Keratinocyte (primary cell): Measurements from ENCODE around the gene ADAMTSL3. TPM values are rescaled to one million over a fixed set of nuclear protein-coding genes. Genes with fewer than 3 reads are reported as not detected.
A peak's percentile ranks its signal among the peaks of the same experiment; 100 is the strongest.

Source experiments
- DNase-seq: peaks from one replicate; pipeline ENCODE4 v3.0.0-alpha.2; 2011; ENCODE audit warnings: low read depth, missing footprints, low spot score
- FAIRE-seq: peaks from 2 replicates; lab custom pipeline; 2011; peaks lifted over from hg19 to GRCh38; lab: Jason Lieb, UNC
- H2AFZ ChIP-seq: 2 replicates; pipeline ENCODE4 v1.6.0; 2012; ENCODE audit warnings: low read length, control low read depth, inconsistent platforms; ENCODE audit not compliant: control insufficient read depth
- H3K27ac ChIP-seq: 2 replicates; pipeline ENCODE4 v1.5.1; 2011; ENCODE audit warnings: low read length; ENCODE audit not compliant: control insufficient read depth, insufficient read depth
- H3K27me3 ChIP-seq: 3 replicates; pipeline ENCODE4 v1.6.0; 2011; ENCODE audit warnings: low read length; ENCODE audit not compliant: control insufficient read depth, insufficient read depth; ENCODE audit errors: extremely low read depth
- H3K36me3 ChIP-seq, 2 experiments: 2 replicates in 1 of 2; 3 replicates in 1 of 2; pipeline ENCODE4 v1.5.1; 2011; ENCODE audit warnings: low read length in 2 of 2, mild to moderate bottlenecking in 1 of 2; ENCODE audit not compliant: control insufficient read depth in 2 of 2, insufficient read depth in 2 of 2; ENCODE audit errors: extremely low read depth in 1 of 2
- H3K4me1 ChIP-seq: 3 replicates; pipeline ENCODE4 v1.5.1; 2011; ENCODE audit warnings: low read length; ENCODE audit not compliant: control insufficient read depth, insufficient read depth; ENCODE audit errors: extremely low read depth
- H3K4me2 ChIP-seq: 3 replicates; pipeline ENCODE4 v1.6.0; 2011; ENCODE audit warnings: low read depth, low read length; ENCODE audit not compliant: control insufficient read depth, insufficient read depth; ENCODE audit errors: extremely low read depth
- H3K4me3 ChIP-seq, 3 experiments: fragments of 200-600 bp in 1 of 3; sonication (generic) in 1 of 3; 2 replicates in 2 of 3; 3 replicates in 1 of 3; pipeline ENCODE4 v1.5.1; 2011 to 2016; ENCODE audit warnings: low read length in 3 of 3, mild to moderate bottlenecking in 3 of 3, control low read depth in 2 of 3, inconsistent platforms in 1 of 3, low read depth in 1 of 3, mixed read lengths in 1 of 3, mixed run types in 1 of 3, moderate library complexity in 1 of 3; ENCODE audit not compliant: control insufficient read depth in 2 of 3, insufficient read depth in 2 of 3; ENCODE audit errors: extremely low read depth in 1 of 3
- H3K79me2 ChIP-seq: 2 replicates; pipeline ENCODE4 v1.6.0; 2012; ENCODE audit warnings: low read length; ENCODE audit not compliant: control insufficient read depth, insufficient read depth
- H3K9ac ChIP-seq: 3 replicates; pipeline ENCODE4 v1.6.0; 2011; ENCODE audit warnings: low read length; ENCODE audit not compliant: control insufficient read depth, insufficient read depth; ENCODE audit errors: extremely low read depth
- H3K9me1 ChIP-seq: 3 replicates; pipeline ENCODE4 v1.6.0; 2011; ENCODE audit warnings: low read length; ENCODE audit not compliant: control insufficient read depth, insufficient read depth; ENCODE audit errors: extremely low read depth
- H3K9me3 ChIP-seq: 2 replicates; pipeline ENCODE4 v1.5.1; 2012; ENCODE audit warnings: low read depth, low read length; ENCODE audit not compliant: control insufficient read depth
- H4K20me1 ChIP-seq: 3 replicates; pipeline ENCODE4 v1.6.0; 2011; ENCODE audit warnings: low read length; ENCODE audit not compliant: control insufficient read depth, insufficient read depth; ENCODE audit errors: extremely low read depth
- EZH2 ChIP-seq: IDR thresholded peaks from one replicate; pipeline ENCODE4 v1.6.1; 2012; ENCODE audit warnings: inconsistent platforms, mild to moderate bottlenecking, low read length, moderate library complexity
- dilution Hi-C: fragments of 300-500 bp; cut with MboI; formaldehyde crosslinking; loops from one replicate; pipeline ENCODE4 v1.7.0; 2020; ENCODE audit warnings: low sequenced_read_pairs; ENCODE audit not compliant: extremely low pct_ligation_motif_present
- polyA plus RNA-seq, 5 experiments: library from polyadenylated mRNA; depleted of rRNA in 3 of 5; stranded (reverse) in 3 of 5; stranded (forward) in 1 of 5; unstranded in 1 of 5; fragments of >200 nt; gene quantifications; 1 replicate in 1 of 5; 2 replicates in 3 of 5; 3 replicates in 1 of 5; pipeline versions ENCODE4 v1.2.1 to v1.2.3, GENCODE V29; 2011 to 2012; ENCODE audit warnings: missing spikeins in 2 of 5, low read depth in 1 of 5, low replicate concordance in 1 of 5
- TF ChIP-seq, protein P1 (sequence below), 3 experiments: IDR thresholded peaks in 1 of 3; conservative IDR thresholded peaks in 1 of 3; optimal IDR thresholded peaks in 1 of 3; 2 replicates in 2 of 3; 3 replicates in 1 of 3; pipeline versions ENCODE3 to v1.5.1; 2011; ENCODE audit warnings: low read length in 3 of 3, mild to moderate bottlenecking in 3 of 3, moderate library complexity in 2 of 3, control low read depth in 1 of 3, inconsistent platforms in 1 of 3; ENCODE audit not compliant: insufficient read depth in 2 of 3; ENCODE audit errors: extremely low read depth in 1 of 3

The ADAMTSL3 gene
- polyA plus RNA-seq, 1 donor (not counting 4 experiments of a cell fraction or from before 2014, with no cell fraction given) = 0.01 TPM

DNA sequence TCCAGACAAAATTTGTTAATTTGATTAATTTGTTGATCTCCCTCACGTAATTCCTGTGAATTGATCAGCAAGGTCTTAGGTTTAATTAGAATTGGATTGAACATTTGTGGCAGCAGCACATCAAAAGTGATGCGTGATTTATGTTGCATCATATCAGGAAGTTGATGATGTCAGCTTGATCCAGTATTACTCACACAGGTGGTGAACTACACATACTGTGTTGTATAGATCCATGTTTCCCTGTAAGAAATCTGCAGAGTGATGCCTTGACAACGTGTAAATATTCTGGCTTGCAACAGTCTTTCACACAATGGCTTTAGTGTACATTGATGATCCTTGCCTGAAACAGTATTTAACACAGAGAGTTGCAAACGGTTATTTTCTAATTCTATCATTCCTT, 200.4 kb downstream of the ADAMTSL3 start:
- Histone ChIP-seq H3K36me3 (no peaks in the 10 kb centered on the region), H4K20me1 (no peaks in the 10 kb centered on the region), H3K4me1 (peaks cover 30% of the 10 kb centered on the region), H3K27ac (peak overlapping the region; percentile 68), H3K79me2 (no peaks in the 10 kb centered on the region), H3K27me3 (no peaks in the 10 kb centered on the region), H3K9me1 (no peaks in the 10 kb centered on the region), H3K9me3 (no peaks in the 10 kb centered on the region), H2AFZ (no peak overlapping the region), H3K4me3 (no peak overlapping the region), H3K9ac (no peak overlapping the region), H3K4me2 (peak overlapping the region; percentile 9)
- dilution Hi-C loops = no loop called here
- FAIRE-seq (peak; percentile 92), DNase-seq (peak; percentile 46)
- TF ChIP-seq, protein P1, sequence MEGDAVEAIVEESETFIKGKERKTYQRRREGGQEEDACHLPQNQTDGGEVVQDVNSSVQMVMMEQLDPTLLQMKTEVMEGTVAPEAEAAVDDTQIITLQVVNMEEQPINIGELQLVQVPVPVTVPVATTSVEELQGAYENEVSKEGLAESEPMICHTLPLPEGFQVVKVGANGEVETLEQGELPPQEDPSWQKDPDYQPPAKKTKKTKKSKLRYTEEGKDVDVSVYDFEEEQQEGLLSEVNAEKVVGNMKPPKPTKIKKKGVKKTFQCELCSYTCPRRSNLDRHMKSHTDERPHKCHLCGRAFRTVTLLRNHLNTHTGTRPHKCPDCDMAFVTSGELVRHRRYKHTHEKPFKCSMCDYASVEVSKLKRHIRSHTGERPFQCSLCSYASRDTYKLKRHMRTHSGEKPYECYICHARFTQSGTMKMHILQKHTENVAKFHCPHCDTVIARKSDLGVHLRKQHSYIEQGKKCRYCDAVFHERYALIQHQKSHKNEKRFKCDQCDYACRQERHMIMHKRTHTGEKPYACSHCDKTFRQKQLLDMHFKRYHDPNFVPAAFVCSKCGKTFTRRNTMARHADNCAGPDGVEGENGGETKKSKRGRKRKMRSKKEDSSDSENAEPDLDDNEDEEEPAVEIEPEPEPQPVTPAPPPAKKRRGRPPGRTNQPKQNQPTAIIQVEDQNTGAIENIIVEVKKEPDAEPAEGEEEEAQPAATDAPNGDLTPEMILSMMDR (optimal IDR thresholded peaks at IDR 0.05 in 1 of 3, IDR thresholded peaks at IDR 0.05 in 1 of 3, conservative IDR thresholded peaks at IDR 0.05 in 1 of 3; ENCODE audit: extremely low read depth in 1 of 3, insufficient read depth in 2 of 3, low read length in 3 of 3) = no peak
- TF ChIP-seq EZH2 = no peak

DNA sequence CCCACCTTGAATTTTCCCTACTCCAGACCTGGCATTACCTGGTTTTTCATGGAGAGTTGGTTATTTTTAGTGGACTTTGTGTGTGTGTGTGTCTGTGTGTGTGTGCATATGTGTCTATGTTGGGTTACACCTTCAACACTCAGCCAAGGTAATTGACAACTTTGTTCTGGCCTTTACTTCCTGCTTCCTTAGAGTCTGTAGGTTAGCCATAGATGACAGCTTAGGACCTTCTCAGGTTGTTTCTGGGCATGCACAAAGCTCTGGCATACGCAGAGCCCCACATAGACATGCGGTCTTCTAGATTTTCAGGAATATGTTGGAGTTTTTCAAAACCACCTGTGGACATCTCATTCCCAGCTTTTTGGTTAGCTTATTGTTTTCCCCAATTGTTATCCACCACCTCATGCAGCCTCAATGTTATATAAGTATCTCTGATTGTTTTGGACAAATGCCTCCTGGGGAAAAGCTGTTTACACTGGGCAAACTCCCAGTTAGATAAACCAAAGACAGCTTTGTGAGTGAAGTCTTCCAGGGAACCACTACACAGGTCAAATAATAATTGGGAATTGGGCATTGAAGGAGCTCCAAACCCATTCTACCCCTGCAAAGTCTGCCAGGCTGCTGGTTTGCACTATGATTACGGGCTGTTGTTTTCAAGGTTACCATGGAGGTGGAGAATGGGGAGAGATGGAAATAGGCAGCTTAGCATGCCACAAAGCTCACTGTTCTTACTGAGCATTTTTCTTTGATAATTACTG, 201.2 kb downstream of the ADAMTSL3 start:
- H3K4me1 ChIP-seq = peaks cover 26% of the 10 kb centered on the region

More for the DNA sequence above, 201.2 kb downstream of the ADAMTSL3 start:
- no peak for DNase-seq
- FAIRE-seq = peak; percentile 65
- peak overlapping the region; percentile 68 for H3K27ac ChIP-seq
- H4K20me1 ChIP-seq = no peaks in the 10 kb centered on the region
- H3K36me3 ChIP-seq = no peaks in the 10 kb centered on the region
- no peak overlapping the region for H2AFZ ChIP-seq
- H3K9me1 ChIP-seq = no peaks in the 10 kb centered on the region
- dilution Hi-C loops = no loop called here
- H3K9me3 ChIP-seq = no peaks in the 10 kb centered on the region
- H3K79me2 ChIP-seq = no peaks in the 10 kb centered on the region
- no peak overlapping the region for H3K4me2 ChIP-seq
- H3K27me3 ChIP-seq = no peaks in the 10 kb centered on the region
- H3K9ac ChIP-seq = no peak overlapping the region
- no peak for TF ChIP-seq EZH2
- TF ChIP-seq, protein P1 (optimal IDR thresholded peaks at IDR 0.05 in 1 of 3, IDR thresholded peaks at IDR 0.05 in 1 of 3, conservative IDR thresholded peaks at IDR 0.05 in 1 of 3; ENCODE audit: extremely low read depth in 1 of 3, insufficient read depth in 2 of 3, low read length in 3 of 3) = no peak
- no peak overlapping the region for H3K4me3 ChIP-seq
